Mesenchymal stem cell (in vitro differentiated cells and primary cell): ENCODE results near the gene DLX6. TPM values are rescaled to one million over a fixed set of nuclear protein-coding genes. Genes with fewer than 3 reads are reported as not detected.
"Not testable (repeated sequence)": the region's sequence is repeated elsewhere in the genome, so short reads cannot be mapped to it uniquely, and the experiment has no call there.

ENCODE experiments used
- DNase-seq: peaks from one replicate; pipeline ENCODE4 v3.0.0-alpha.2; 2013
- H2AFZ ChIP-seq: one replicate; pipeline ENCODE4 v1.6.1; 2013; ENCODE audit warnings: low read depth, mild to moderate bottlenecking, control low read depth, inconsistent platforms, low read length, moderate library complexity
- H2AK5ac ChIP-seq: 2 replicates; pipeline ENCODE4 v1.6.1; 2013; ENCODE audit warnings: low read length, moderate library complexity, mild to moderate bottlenecking, inconsistent platforms; ENCODE audit not compliant: severe bottlenecking
- H2BK120ac ChIP-seq: one replicate; pipeline ENCODE4 v1.6.1; 2013; ENCODE audit warnings: low read depth, mild to moderate bottlenecking, inconsistent platforms, low read length, moderate library complexity
- H2BK12ac ChIP-seq, 2 experiments: one replicate each; pipeline ENCODE4 v1.6.1; 2013; ENCODE audit warnings: inconsistent platforms in 2 of 2, low read length in 2 of 2, mild to moderate bottlenecking in 2 of 2, moderate library complexity in 2 of 2, control low read depth in 1 of 2
- H2BK15ac ChIP-seq: one replicate; pipeline ENCODE4 v1.6.1; 2013; ENCODE audit warnings: mild to moderate bottlenecking, low read depth, inconsistent platforms; ENCODE audit not compliant: poor library complexity, severe bottlenecking
- H2BK5ac ChIP-seq: 2 replicates; pipeline ENCODE4 v1.6.1; 2013; ENCODE audit warnings: low read depth, mild to moderate bottlenecking, low read length, control low read depth, inconsistent platforms; ENCODE audit not compliant: poor library complexity, severe bottlenecking
- H3K14ac ChIP-seq, 2 experiments: one replicate each; pipeline ENCODE4 v1.6.1; 2013; ENCODE audit warnings: inconsistent platforms in 2 of 2, low read length in 2 of 2, control low read depth in 1 of 2, mild to moderate bottlenecking in 1 of 2, moderate library complexity in 1 of 2
- H3K18ac ChIP-seq, 2 experiments: one replicate each; pipeline ENCODE4 v1.6.1; 2013; ENCODE audit warnings: inconsistent platforms in 2 of 2, low read length in 2 of 2, control low read depth in 1 of 2, low read depth in 1 of 2, mild to moderate bottlenecking in 1 of 2
- H3K23ac ChIP-seq, 2 experiments: one replicate each; pipeline ENCODE4 v1.6.1; 2013; ENCODE audit warnings: inconsistent platforms in 2 of 2, low read length in 2 of 2, mild to moderate bottlenecking in 2 of 2, moderate library complexity in 2 of 2, control low read depth in 1 of 2
- H3K27ac ChIP-seq: 2 replicates; pipeline ENCODE4 v1.5.1; 2013; ENCODE audit warnings: mild to moderate bottlenecking, moderate library complexity, low read length, control low read depth, inconsistent platforms; ENCODE audit not compliant: poor library complexity, severe bottlenecking
- H3K27me3 ChIP-seq, 2 experiments: 2 replicates each; pipeline versions ENCODE4 v1.6.1 to v1.7.0; 2013; ENCODE audit warnings: low read length in 2 of 2, mild to moderate bottlenecking in 2 of 2, moderate library complexity in 2 of 2, control low read depth in 1 of 2, inconsistent platforms in 1 of 2; ENCODE audit not compliant: control insufficient read depth in 1 of 2, insufficient read depth in 1 of 2
- H3K36me3 ChIP-seq, 2 experiments: 2 replicates each; pipeline versions ENCODE4 v1.6.1 to v1.7.0; 2013; ENCODE audit warnings: low read length in 2 of 2, control low read depth in 1 of 2, inconsistent platforms in 1 of 2, low read depth in 1 of 2, mild to moderate bottlenecking in 1 of 2; ENCODE audit not compliant: insufficient read depth in 2 of 2, control insufficient read depth in 1 of 2
- H3K4ac ChIP-seq, 2 experiments: one replicate each; pipeline ENCODE4 v1.6.1; 2013; ENCODE audit warnings: inconsistent platforms in 2 of 2, low read length in 2 of 2, mild to moderate bottlenecking in 2 of 2, moderate library complexity in 2 of 2, control low read depth in 1 of 2, low read depth in 1 of 2
- H3K4me1 ChIP-seq: 2 replicates; pipeline ENCODE4 v1.6.1; 2013; ENCODE audit warnings: low read depth, low read length, control low read depth; ENCODE audit not compliant: control insufficient read depth, insufficient read depth
- H3K4me2 ChIP-seq: 2 replicates; pipeline ENCODE4 v1.6.1; 2013; ENCODE audit warnings: low read length, mild to moderate bottlenecking, inconsistent platforms; ENCODE audit not compliant: poor library complexity, severe bottlenecking
- H3K4me3 ChIP-seq, 2 experiments: 2 replicates each; pipeline versions ENCODE4 v1.5.1 to v1.7.0; 2013; ENCODE audit warnings: low read length in 2 of 2, mild to moderate bottlenecking in 2 of 2, control low read depth in 1 of 2, low read depth in 1 of 2; ENCODE audit not compliant: insufficient read depth in 1 of 2
- H3K79me1 ChIP-seq: replicated peaks from 2 replicates; pipeline ENCODE4 v1.6.1; 2013; ENCODE audit warnings: mild to moderate bottlenecking, control low read depth, low read length, inconsistent platforms; ENCODE audit not compliant: poor library complexity, severe bottlenecking
- H3K9ac ChIP-seq: 2 replicates; pipeline ENCODE4 v1.7.0; 2013; ENCODE audit warnings: mild to moderate bottlenecking, low read length, moderate library complexity
- H3K9me3 ChIP-seq: 2 replicates; pipeline ENCODE4 v1.7.0; 2013; ENCODE audit warnings: mild to moderate bottlenecking, low read length; ENCODE audit not compliant: control insufficient read depth
- H4K8ac ChIP-seq: one replicate; pipeline ENCODE4 v1.6.1; 2013; ENCODE audit warnings: inconsistent platforms, mild to moderate bottlenecking, low read length, moderate library complexity
- H4K91ac ChIP-seq: one replicate; pipeline ENCODE4 v1.6.1; 2013; ENCODE audit warnings: mild to moderate bottlenecking, low read length, inconsistent platforms
- WGBS: methylation state at CpG from one replicate; pipeline ENCODE4 v1.1.7; 2013; ENCODE audit warnings: mixed read lengths; 5-methylcytosine and 5-hydroxymethylcytosine counted together
- small RNA-seq: library from polyadenylated mRNA; stranded (forward); fragments of <200 nt; extraction: miRNeasy Mini kit (QIAGEN cat#:217004); gene quantifications from one replicate; pipeline ENCODE3, GENCODE V24; 2013; ENCODE audit warnings: low read depth

DLX6 gene

GRCh38 chr7:97034213-97034852 is 29.0 kb downstream of the DLX6 start:
- not testable (repeated sequence) for H3K4me3 ChIP-seq, H3K27ac ChIP-seq, H2BK120ac ChIP-seq, H2AK5ac ChIP-seq, H3K23ac ChIP-seq, H2BK12ac ChIP-seq, H2BK15ac ChIP-seq, H3K14ac ChIP-seq, H3K4me1 ChIP-seq, H3K18ac ChIP-seq, H3K79me1 ChIP-seq, H3K9me3 ChIP-seq, H3K36me3 ChIP-seq, H2BK5ac ChIP-seq, DNase-seq, H3K4me2 ChIP-seq, H3K9ac ChIP-seq, H3K4ac ChIP-seq, H4K91ac ChIP-seq, H2AFZ ChIP-seq, H4K8ac ChIP-seq
- H3K27me3 ChIP-seq, result peaks cover 7 to 15% of the 10 kb centered on the region in 2 experiments
- 85% methylated on average over 25 of the region's 30 CpGs for WGBS

GRCh38 chr7:97039374-97040065 is 34.2 kb downstream of the DLX6 start:
- Histone ChIP-seq H3K23ac (no peak overlapping the region), H3K4me1 (no peaks in the 10 kb centered on the region), H3K27me3 (peaks cover 3 to 7% of the 10 kb centered on the region in 2 experiments), H3K9me3 (no peaks in the 10 kb centered on the region), H3K79me1 (no peaks in the 10 kb centered on the region), H3K4me2 (no peak overlapping the region), H2BK5ac (no peak overlapping the region), H4K91ac (no peak overlapping the region), H2BK120ac (no peak overlapping the region), H2AK5ac (no peak overlapping the region), H3K27ac (no peak overlapping the region), H3K4ac (no peak overlapping the region), H2AFZ (no peak overlapping the region), H3K9ac (no peak overlapping the region), H3K18ac (no peak overlapping the region), H4K8ac (no peak overlapping the region), H2BK15ac (no peak overlapping the region), H2BK12ac (no peak overlapping the region), H3K4me3 (no peak overlapping the region), H3K36me3 (no peaks in the 10 kb centered on the region), H3K14ac (no peak overlapping the region)
- WGBS, result 75% methylated on average over 4 of the region's 5 CpGs
- no peak for DNase-seq

GRCh38 chr7:97043281-97043680 is 37.9 kb downstream of the DLX6 start:
- Histone ChIP-seq H4K91ac (no peak overlapping the region), H3K4me1 (no peaks in the 10 kb centered on the region), H3K4me3 (no peak overlapping the region), H3K4ac (no peak overlapping the region), H3K18ac (no peak overlapping the region), H2BK15ac (no peak overlapping the region), H3K9ac (no peak overlapping the region), H3K23ac (no peak overlapping the region), H3K14ac (no peak overlapping the region), H2AFZ (no peak overlapping the region), H2BK5ac (no peak overlapping the region), H3K9me3 (peaks cover 4% of the 10 kb centered on the region), H3K4me2 (no peak overlapping the region), H3K79me1 (no peaks in the 10 kb centered on the region), H2BK12ac (no peak overlapping the region), H2AK5ac (no peak overlapping the region), H3K27me3 (peaks cover 3 to 7% of the 10 kb centered on the region in 2 experiments), H4K8ac (no peak overlapping the region), H3K36me3 (no peaks in the 10 kb centered on the region), H2BK120ac (no peak overlapping the region), H3K27ac (no peak overlapping the region)
- 47% methylated on average over 1 of the region's 2 CpGs for WGBS
- DNase-seq, result no peak

Small RNAs within 50 kb of the gene (small RNA-seq; reads per million reads assigned to genes)
- gene RF01778 (not detected), gene RF01887 (not detected), gene RF01888 (not detected)
